AG04450 (cell line): ENCODE data around the gene CDCP2. TPM values are rescaled to one million over a fixed set of nuclear protein-coding genes. Genes with fewer than 3 reads are reported as not detected.

ENCODE experiments used
- CTCF ChIA-PET: fragments of 300-600, 350-600 bp; formaldehyde crosslinking; extraction: SDS; loops from one replicate; lab custom pipeline; 2022; ENCODE audit warnings: antibody characterized with exemption, inconsistent platforms; lab: Charles Lee
- POLR2A ChIA-PET: fragments of 350-600 bp; formaldehyde crosslinking; extraction: SDS; loops from one replicate; lab custom pipeline; 2021; ENCODE audit warnings: antibody characterized with exemption, inconsistent platforms; lab: Yijun Ruan, JAX
- DNase-seq: peaks from one replicate; pipeline ENCODE4 v3.0.0-alpha.2; 2011; ENCODE audit warnings: low read depth, low spot score
- H3K27ac ChIP-seq: one replicate; pipeline ENCODE4 v1.5.1; 2012; ENCODE audit warnings: low read depth, low read length, control low read depth
- H3K27me3 ChIP-seq: one replicate; pipeline ENCODE4 v1.6.0; 2012; ENCODE audit warnings: low read length; ENCODE audit not compliant: control insufficient read depth, insufficient read depth
- H3K4me3 ChIP-seq: 2 replicates; pipeline ENCODE4 v1.5.1; 2011; ENCODE audit warnings: mild to moderate bottlenecking, low read depth, low read length, control low read depth
- H3K9me3 ChIP-seq: 2 replicates; pipeline ENCODE4 v1.5.1; 2012; ENCODE audit warnings: low read length; ENCODE audit not compliant: control insufficient read depth, insufficient read depth
- polyA plus RNA-seq: library from polyadenylated mRNA; depleted of rRNA; stranded (reverse); fragments of >200 nt; gene quantifications from 2 replicates; pipeline ENCODE4 v1.2.3, GENCODE V29; 2011
- TF ChIP-seq, protein P1 (sequence below): IDR thresholded peaks from 2 replicates; pipeline ENCODE4 v1.5.1; 2011; ENCODE audit warnings: low read depth, low read length, control low read depth, inconsistent platforms

The CDCP2 gene
- polyA plus RNA-seq, 1 experiment, result not detected

DNA sequence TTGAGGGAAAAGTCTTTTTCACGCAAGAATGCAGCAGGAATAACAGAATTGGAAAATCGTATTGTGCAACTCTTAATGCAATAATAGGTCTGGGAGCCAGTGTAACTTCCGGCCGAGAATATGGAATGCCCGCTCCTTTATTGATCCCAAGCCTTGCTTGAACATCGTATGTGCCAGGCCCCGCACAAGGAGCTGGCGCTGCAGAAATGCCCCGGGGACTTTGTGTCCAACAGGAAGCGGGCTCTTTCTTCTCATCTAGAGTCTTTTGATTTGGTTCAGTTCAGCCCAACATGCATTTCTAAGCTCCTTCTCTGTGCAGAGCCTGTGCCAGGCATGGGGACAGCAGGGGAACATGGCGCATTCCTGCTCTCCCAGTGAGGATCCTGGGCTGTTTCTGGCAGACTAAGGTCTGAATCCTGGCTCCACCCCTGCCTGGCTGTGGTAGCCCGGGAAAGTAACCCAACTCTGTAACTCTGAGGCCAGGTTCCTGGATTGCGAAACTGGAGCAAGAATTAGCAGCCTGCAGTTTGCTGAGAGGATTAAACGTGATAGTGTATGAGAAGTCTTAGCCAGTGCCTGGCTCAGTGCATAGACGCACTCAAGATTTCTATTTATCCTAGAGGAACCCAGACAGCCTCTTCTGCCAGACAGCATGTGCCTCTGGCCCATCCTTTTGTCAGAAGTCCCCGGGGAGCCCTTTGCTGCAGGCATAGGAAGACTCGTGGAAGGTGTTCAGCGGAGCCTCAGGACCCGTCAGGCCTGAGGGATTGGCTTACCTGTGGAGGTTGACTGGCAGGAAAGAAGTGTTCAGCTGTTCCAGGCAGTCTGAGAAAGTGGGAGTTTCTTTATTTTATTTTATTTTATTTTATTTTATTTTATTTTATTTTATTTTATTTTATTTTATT lies 987 bp upstream of the CDCP2 start:
- TF ChIP-seq, protein P1, sequence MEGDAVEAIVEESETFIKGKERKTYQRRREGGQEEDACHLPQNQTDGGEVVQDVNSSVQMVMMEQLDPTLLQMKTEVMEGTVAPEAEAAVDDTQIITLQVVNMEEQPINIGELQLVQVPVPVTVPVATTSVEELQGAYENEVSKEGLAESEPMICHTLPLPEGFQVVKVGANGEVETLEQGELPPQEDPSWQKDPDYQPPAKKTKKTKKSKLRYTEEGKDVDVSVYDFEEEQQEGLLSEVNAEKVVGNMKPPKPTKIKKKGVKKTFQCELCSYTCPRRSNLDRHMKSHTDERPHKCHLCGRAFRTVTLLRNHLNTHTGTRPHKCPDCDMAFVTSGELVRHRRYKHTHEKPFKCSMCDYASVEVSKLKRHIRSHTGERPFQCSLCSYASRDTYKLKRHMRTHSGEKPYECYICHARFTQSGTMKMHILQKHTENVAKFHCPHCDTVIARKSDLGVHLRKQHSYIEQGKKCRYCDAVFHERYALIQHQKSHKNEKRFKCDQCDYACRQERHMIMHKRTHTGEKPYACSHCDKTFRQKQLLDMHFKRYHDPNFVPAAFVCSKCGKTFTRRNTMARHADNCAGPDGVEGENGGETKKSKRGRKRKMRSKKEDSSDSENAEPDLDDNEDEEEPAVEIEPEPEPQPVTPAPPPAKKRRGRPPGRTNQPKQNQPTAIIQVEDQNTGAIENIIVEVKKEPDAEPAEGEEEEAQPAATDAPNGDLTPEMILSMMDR, result no peak
- peak; percentile 21 for DNase-seq
- peaks cover 2% of the 10 kb centered on the region for H3K27me3 ChIP-seq
- H3K27ac ChIP-seq, result peak overlapping the region; percentile 39
- ChIA-PET CTCF (interaction anchor here (1.1 to 1.4 kb wide), 2 partner anchors 33 to 335 kb away, joined by 3 read pairs; no protein-coding TSS in a partner anchor), POLR2A (no interaction called here)
- no peaks in the 10 kb centered on the region for H3K9me3 ChIP-seq
- no peak overlapping the region for H3K4me3 ChIP-seq

DNA sequence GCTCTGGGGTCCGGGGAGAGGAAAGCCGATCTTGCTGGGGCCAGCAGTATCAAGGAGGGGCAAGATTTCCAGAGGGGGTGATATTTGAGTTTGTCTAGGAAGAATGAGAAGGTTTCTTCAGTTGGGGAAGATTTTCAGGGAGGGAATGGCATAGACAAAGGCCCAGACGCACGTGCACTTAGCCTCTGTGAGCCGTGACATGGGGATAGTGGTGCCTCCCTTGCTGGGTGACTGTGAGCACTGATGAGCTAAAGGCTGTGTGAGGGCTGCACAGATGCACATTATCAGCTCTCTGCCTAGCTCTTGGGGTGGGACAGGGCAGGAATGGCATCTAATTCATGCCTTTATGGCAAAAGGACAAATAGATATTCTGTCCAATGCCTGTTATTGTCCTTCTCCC lies 1.8 kb downstream of the CDCP2 start:
- H3K27me3 ChIP-seq, result peaks cover 4% of the 10 kb centered on the region
- H3K27ac ChIP-seq, result no peak overlapping the region
- TF ChIP-seq, protein P1, result no peak
- no peaks in the 10 kb centered on the region for H3K9me3 ChIP-seq
- POLR2A ChIA-PET, result no interaction called here
- CTCF ChIA-PET, result no interaction called here
- DNase-seq, result no peak
- H3K4me3 ChIP-seq, result no peak overlapping the region

DNA sequence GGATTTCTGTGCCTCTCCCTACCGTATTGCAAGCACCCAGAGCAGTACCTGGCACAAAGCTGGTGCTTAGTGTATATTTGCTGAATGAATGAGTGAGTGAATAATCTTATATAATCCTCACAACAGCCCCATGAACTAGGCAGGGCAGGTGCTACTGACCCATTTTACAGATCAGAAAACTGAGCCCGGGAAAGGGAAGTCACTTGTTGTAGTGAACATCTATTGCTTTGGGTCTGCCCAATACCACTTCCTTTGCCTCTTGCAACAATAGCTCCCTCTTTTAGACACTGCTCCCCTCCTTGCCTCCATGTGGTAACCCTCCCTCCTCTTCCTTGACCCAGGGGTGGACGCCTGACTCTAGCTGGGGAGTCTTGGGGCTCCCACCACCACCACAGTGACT lies 3.1 kb downstream of the CDCP2 start:
- no peak overlapping the region for H3K27ac ChIP-seq
- peaks cover 4% of the 10 kb centered on the region for H3K27me3 ChIP-seq
- ChIA-PET CTCF (no interaction called here), POLR2A (no interaction called here)
- no peak for DNase-seq
- no peaks in the 10 kb centered on the region for H3K9me3 ChIP-seq
- TF ChIP-seq, protein P1, result no peak
- H3K4me3 ChIP-seq, result no peak overlapping the region

DNA sequence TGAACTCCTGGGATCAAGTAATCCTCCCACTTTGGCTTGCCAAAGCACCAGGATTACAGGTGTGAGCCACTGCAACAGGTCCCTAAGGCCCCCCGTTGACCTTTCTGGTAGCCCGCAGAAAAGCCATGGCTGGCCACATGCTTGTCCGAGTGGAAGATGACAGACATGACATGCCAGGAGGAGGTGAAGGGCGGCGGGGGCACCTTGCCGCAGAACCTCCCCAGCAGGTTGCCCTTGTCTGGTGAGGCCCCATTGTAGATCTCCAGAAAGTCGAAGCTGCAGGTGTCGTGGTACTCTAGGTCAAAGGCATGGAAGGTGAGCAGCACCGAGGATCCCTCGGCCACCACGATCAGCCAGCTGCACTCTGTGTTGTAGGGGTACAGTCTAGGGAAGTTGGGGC lies 8.4 kb downstream of the CDCP2 start:
- TF ChIP-seq, protein P1, result no peak
- DNase-seq, result no peak
- POLR2A ChIA-PET, result no interaction called here
- Histone ChIP-seq H3K9me3 (no peaks in the 10 kb centered on the region), H3K4me3 (no peak overlapping the region), H3K27ac (no peak overlapping the region), H3K27me3 (peaks cover 10% of the 10 kb centered on the region)
- CTCF ChIA-PET, result no interaction called here

DNA sequence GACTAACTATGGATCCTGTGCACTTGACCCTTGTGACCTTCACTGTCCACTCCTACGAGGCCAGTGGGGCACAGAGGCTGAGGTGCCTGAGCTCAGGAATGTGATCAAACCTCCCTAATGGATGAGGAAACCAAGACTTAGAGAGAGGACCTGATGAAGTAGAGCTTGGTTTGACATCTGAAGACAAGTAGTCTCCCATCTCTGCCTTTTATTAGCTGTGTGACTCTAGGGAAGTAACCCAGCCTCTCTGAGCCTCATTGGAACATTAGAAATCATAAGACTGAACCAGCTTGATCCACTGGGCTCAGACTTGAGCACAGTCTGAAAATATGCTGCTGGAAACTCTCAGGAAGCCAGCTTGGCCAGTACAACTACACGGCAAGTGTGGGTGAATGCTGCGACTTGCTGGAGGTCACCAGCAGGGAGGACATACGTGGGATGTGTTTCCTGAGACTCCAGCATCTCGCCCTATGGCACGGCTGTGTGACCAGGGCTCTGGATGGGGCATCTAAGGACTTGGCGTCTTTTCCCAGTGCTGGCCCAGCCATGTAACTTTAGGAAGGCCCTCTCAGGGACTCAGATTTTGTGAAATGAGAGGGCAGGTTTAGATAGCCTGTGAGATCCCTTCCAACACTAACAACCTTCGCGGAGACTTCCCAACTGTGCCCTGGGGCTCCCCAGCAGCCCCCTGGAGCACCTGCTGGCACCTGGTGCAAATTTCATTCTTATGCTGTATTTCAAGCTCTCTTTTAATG lies 10.5 kb downstream of the CDCP2 start:
- CTCF ChIA-PET, result no interaction called here

More for the DNA sequence above, 10.5 kb downstream of the CDCP2 start:
- Histone ChIP-seq H3K27ac (no peak overlapping the region), H3K4me3 (no peak overlapping the region), H3K27me3 (peaks cover 8% of the 10 kb centered on the region), H3K9me3 (no peaks in the 10 kb centered on the region)
- POLR2A ChIA-PET, result no interaction called here
- DNase-seq, result no peak
- TF ChIP-seq, protein P1, result no peak
